H1 (cell line): Measurements from ENCODE around the gene GABARAPL2.

Experiments used
- BACH1 ChIP-seq: IDR thresholded peaks from 2 replicates; pipeline ENCODE4 v1.6.1; 2012; ENCODE audit warnings: low read length, improper control_type of control experiment
- EZH2 ChIP-seq: fragments of 200-600 bp; sonication (generic); IDR thresholded peaks from 2 replicates; pipeline ENCODE4 v1.7.1; 2012; ENCODE audit warnings: low read depth, mild to moderate bottlenecking, moderate library complexity, low read length, inconsistent platforms; ENCODE audit not compliant: severe bottlenecking
- NRF1 ChIP-seq: IDR thresholded peaks from 2 replicates; pipeline ENCODE4 v1.6.1; 2011; ENCODE audit warnings: mild to moderate bottlenecking, low read depth, low read length, improper control_type of control experiment
- POLR2AphosphoS5 ChIP-seq: IDR thresholded peaks from 2 replicates; pipeline ENCODE4 v1.6.1; 2011; ENCODE audit warnings: low read depth, low read length
- RAD21 ChIP-seq, 2 experiments: IDR thresholded peaks in 1 of 2; conservative IDR thresholded peaks in 1 of 2; 2 replicates each; pipeline ENCODE4 v1.6.1; 2011; ENCODE audit warnings: low read depth in 2 of 2, low read length in 2 of 2, improper control_type of control experiment in 1 of 2, inconsistent platforms in 1 of 2, mild to moderate bottlenecking in 1 of 2, moderate library complexity in 1 of 2
- RFX5 ChIP-seq: IDR thresholded peaks from 2 replicates; pipeline ENCODE4 v1.6.1; 2011; ENCODE audit warnings: low read depth, low read length, improper control_type of control experiment, borderline replicate concordance
- TBP ChIP-seq: IDR thresholded peaks from 2 replicates; pipeline ENCODE4 v1.6.1; 2011; ENCODE audit warnings: low read depth, low read length, improper control_type of control experiment
- YY1 ChIP-seq: IDR thresholded peaks from 2 replicates; pipeline ENCODE4 v1.6.1; 2011; ENCODE audit warnings: low read depth, mild to moderate bottlenecking, low read length
- TF ChIP-seq, protein P1 (sequence below), 3 experiments: IDR thresholded peaks; 1 replicate in 2 of 3; 2 replicates in 1 of 3; pipeline versions ENCODE4 v1.5.1 to v1.6.1; 2011; ENCODE audit warnings: low read length in 3 of 3, mild to moderate bottlenecking in 3 of 3, inconsistent platforms in 2 of 3, low read depth in 1 of 3, moderate library complexity in 1 of 3; ENCODE audit not compliant: insufficient read depth in 1 of 3; ENCODE audit errors: control extremely low read depth in 1 of 3
- TF ChIP-seq, protein P2 (sequence below): fragments of 300-600 bp; sonication (generic); IDR thresholded peaks from 2 replicates; pipeline ENCODE4 v1.7.1; 2012; ENCODE audit warnings: low read length, moderate library complexity, mild to moderate bottlenecking, inconsistent platforms; ENCODE audit not compliant: insufficient replicate concordance

DNA sequence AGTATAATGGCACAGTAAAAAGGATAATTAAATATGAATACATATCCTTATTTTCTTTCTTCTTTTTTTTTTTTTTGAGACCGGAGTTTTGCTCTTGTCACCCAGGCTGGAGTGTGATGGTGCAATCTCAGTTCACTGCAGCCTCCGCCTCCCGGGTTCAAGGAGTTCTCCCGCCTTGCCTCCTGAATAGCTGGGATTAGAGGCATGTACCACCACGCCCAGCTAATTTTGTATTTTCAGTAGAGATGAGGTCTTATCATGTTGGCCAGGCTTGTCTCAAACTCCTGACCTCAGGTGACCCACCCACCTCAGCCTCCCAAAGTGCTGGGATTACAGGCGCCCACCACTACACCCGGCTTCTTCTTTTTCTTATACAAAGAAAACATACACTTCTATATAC, 12.0 kb downstream of the GABARAPL2 start:
- TF ChIP-seq, protein P1, sequence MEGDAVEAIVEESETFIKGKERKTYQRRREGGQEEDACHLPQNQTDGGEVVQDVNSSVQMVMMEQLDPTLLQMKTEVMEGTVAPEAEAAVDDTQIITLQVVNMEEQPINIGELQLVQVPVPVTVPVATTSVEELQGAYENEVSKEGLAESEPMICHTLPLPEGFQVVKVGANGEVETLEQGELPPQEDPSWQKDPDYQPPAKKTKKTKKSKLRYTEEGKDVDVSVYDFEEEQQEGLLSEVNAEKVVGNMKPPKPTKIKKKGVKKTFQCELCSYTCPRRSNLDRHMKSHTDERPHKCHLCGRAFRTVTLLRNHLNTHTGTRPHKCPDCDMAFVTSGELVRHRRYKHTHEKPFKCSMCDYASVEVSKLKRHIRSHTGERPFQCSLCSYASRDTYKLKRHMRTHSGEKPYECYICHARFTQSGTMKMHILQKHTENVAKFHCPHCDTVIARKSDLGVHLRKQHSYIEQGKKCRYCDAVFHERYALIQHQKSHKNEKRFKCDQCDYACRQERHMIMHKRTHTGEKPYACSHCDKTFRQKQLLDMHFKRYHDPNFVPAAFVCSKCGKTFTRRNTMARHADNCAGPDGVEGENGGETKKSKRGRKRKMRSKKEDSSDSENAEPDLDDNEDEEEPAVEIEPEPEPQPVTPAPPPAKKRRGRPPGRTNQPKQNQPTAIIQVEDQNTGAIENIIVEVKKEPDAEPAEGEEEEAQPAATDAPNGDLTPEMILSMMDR (IDR thresholded peaks at IDR 0.05; ENCODE audit: control extremely low read depth in 1 of 3, insufficient read depth in 1 of 3, low read depth in 1 of 3, low read length in 3 of 3): no peak
- TF ChIP-seq BACH1 (no peak), YY1 (no peak), EZH2 (no peak), RAD21 (IDR thresholded peaks at IDR 0.05 in 1 of 2, conservative IDR thresholded peaks at IDR 0.05 in 1 of 2; ENCODE audit: low read depth in 2 of 2, low read length in 2 of 2) (no peak), POLR2AphosphoS5 (no peak), NRF1 (no peak), TBP (no peak), RFX5 (no peak)
- TF ChIP-seq, protein P2, sequence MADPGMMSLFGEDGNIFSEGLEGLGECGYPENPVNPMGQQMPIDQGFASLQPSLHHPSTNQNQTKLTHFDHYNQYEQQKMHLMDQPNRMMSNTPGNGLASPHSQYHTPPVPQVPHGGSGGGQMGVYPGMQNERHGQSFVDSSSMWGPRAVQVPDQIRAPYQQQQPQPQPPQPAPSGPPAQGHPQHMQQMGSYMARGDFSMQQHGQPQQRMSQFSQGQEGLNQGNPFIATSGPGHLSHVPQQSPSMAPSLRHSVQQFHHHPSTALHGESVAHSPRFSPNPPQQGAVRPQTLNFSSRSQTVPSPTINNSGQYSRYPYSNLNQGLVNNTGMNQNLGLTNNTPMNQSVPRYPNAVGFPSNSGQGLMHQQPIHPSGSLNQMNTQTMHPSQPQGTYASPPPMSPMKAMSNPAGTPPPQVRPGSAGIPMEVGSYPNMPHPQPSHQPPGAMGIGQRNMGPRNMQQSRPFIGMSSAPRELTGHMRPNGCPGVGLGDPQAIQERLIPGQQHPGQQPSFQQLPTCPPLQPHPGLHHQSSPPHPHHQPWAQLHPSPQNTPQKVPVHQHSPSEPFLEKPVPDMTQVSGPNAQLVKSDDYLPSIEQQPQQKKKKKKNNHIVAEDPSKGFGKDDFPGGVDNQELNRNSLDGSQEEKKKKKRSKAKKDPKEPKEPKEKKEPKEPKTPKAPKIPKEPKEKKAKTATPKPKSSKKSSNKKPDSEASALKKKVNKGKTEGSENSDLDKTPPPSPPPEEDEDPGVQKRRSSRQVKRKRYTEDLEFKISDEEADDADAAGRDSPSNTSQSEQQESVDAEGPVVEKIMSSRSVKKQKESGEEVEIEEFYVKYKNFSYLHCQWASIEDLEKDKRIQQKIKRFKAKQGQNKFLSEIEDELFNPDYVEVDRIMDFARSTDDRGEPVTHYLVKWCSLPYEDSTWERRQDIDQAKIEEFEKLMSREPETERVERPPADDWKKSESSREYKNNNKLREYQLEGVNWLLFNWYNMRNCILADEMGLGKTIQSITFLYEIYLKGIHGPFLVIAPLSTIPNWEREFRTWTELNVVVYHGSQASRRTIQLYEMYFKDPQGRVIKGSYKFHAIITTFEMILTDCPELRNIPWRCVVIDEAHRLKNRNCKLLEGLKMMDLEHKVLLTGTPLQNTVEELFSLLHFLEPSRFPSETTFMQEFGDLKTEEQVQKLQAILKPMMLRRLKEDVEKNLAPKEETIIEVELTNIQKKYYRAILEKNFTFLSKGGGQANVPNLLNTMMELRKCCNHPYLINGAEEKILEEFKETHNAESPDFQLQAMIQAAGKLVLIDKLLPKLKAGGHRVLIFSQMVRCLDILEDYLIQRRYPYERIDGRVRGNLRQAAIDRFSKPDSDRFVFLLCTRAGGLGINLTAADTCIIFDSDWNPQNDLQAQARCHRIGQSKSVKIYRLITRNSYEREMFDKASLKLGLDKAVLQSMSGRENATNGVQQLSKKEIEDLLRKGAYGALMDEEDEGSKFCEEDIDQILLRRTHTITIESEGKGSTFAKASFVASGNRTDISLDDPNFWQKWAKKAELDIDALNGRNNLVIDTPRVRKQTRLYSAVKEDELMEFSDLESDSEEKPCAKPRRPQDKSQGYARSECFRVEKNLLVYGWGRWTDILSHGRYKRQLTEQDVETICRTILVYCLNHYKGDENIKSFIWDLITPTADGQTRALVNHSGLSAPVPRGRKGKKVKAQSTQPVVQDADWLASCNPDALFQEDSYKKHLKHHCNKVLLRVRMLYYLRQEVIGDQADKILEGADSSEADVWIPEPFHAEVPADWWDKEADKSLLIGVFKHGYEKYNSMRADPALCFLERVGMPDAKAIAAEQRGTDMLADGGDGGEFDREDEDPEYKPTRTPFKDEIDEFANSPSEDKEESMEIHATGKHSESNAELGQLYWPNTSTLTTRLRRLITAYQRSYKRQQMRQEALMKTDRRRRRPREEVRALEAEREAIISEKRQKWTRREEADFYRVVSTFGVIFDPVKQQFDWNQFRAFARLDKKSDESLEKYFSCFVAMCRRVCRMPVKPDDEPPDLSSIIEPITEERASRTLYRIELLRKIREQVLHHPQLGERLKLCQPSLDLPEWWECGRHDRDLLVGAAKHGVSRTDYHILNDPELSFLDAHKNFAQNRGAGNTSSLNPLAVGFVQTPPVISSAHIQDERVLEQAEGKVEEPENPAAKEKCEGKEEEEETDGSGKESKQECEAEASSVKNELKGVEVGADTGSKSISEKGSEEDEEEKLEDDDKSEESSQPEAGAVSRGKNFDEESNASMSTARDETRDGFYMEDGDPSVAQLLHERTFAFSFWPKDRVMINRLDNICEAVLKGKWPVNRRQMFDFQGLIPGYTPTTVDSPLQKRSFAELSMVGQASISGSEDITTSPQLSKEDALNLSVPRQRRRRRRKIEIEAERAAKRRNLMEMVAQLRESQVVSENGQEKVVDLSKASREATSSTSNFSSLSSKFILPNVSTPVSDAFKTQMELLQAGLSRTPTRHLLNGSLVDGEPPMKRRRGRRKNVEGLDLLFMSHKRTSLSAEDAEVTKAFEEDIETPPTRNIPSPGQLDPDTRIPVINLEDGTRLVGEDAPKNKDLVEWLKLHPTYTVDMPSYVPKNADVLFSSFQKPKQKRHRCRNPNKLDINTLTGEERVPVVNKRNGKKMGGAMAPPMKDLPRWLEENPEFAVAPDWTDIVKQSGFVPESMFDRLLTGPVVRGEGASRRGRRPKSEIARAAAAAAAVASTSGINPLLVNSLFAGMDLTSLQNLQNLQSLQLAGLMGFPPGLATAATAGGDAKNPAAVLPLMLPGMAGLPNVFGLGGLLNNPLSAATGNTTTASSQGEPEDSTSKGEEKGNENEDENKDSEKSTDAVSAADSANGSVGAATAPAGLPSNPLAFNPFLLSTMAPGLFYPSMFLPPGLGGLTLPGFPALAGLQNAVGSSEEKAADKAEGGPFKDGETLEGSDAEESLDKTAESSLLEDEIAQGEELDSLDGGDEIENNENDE: no peak
